ENCODE results near the gene KDSR. TPM values are rescaled to one million over a fixed set of nuclear protein-coding genes. Genes with fewer than 3 reads are reported as not detected.

Gene KDSR
- total and polyA plus RNA-seq, 4 donors, result 31.3 to 39.1 (median 32.7) TPM

Other genes starting within 250 kb of the KDSR start
- gene BCL2, start 47.4 kb downstream of the KDSR start, total RNA-seq, result 10 to 100 TPM; 14.4 to 34.4 TPM
- 10 to 100 TPM; 19.4 to 28.1 TPM for gene BCL2, start 47.4 kb downstream of the KDSR start, polyA plus RNA-seq (ENCODE audit: insufficient read length in 2 of 2)
- 10 to 100 TPM; 40.6 to 60.3 TPM for gene VPS4B, start 55.3 kb upstream of the KDSR start, total RNA-seq
- gene VPS4B, start 55.3 kb upstream of the KDSR start, polyA plus RNA-seq (ENCODE audit: insufficient read length in 2 of 2), result 10 to 100 TPM; 32.6 to 38.1 TPM
- under 1 TPM in 1 of 2 donors, not detected in 1; 0.20 TPM for gene SERPINB5, start 109.8 kb upstream of the KDSR start, total RNA-seq
- gene SERPINB5, start 109.8 kb upstream of the KDSR start, polyA plus RNA-seq (ENCODE audit: insufficient read length in 2 of 2), result not detected
- not detected for gene SERPINB12, start 175.2 kb upstream of the KDSR start, total RNA-seq
- not detected for gene SERPINB12, start 175.2 kb upstream of the KDSR start, polyA plus RNA-seq (ENCODE audit: insufficient read length in 2 of 2)
- not detected for gene SERPINB13, start 220.1 kb upstream of the KDSR start, total RNA-seq
- not detected for gene SERPINB13, start 220.1 kb upstream of the KDSR start, polyA plus RNA-seq (ENCODE audit: insufficient read length in 2 of 2)

Measured in spinal cord (tissue), 4 donors.